ENCODE data around the gene AKT1.
"Not testable (repeated sequence)": the region's sequence is repeated elsewhere in the genome, so short reads cannot be mapped to it uniquely, and the experiment has no call there.

Gene AKT1

GRCh38 chr14:104751539-104752422, 43.8 kb downstream of the AKT1 start:
- no peaks in the 10 kb centered on the region for H3K4me1 ChIP-seq (ENCODE audit: low read length)

DNA sequence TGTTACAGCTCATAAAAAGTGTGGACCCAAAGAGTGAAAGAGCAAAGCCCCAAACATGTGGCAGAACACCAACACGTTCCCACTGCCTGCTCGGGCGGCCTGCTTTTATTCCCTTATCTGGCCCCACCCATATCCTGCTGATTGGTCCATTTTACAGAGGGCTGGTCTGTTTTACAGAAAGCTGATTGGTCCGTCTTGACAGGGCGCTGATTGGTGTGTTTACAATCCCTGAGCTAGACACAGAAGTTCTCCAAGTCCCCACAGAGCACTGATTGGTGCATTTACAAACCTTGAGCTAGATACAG, 44.8 kb downstream of the AKT1 start:
- not testable (repeated sequence) for H3K4me3 ChIP-seq (ENCODE audit: low read length); H3K4me2 ChIP-seq (ENCODE audit: low read depth, low read length); H3K9me3 ChIP-seq (replicated peaks; ENCODE audit: insufficient read depth, low read length); H4K20me1 ChIP-seq (ENCODE audit: insufficient read depth, low read length); H3F3A ChIP-seq (ENCODE audit: insufficient read depth, low read length); H3K9ac ChIP-seq (ENCODE audit: low read length); H3K4me1 ChIP-seq (ENCODE audit: low read length); H3K9me2 ChIP-seq (replicated peaks; ENCODE audit: insufficient read depth, low read length); H3K27ac ChIP-seq (ENCODE audit: low read length); H3K27me3 ChIP-seq (replicated peaks; ENCODE audit: insufficient read depth, low read length); H3K36me3 ChIP-seq (replicated peaks; ENCODE audit: insufficient read depth, low read length); H2AFZ ChIP-seq (ENCODE audit: low read length); DNase-seq
- H3K79me2 ChIP-seq (ENCODE audit: low read length): peaks cover 25% of the 10 kb centered on the region

More at GRCh38 chr14:104751539-104752422, 43.8 kb downstream of the AKT1 start:
- Histone ChIP-seq H3K9ac (ENCODE audit: low read length) (peak overlapping the region; percentile 81), H3K27ac (ENCODE audit: low read length) (peak overlapping the region; percentile 64; the same call in 1 of the 2 replicates), H3K9me2 (replicated peaks; ENCODE audit: insufficient read depth, low read length) (no peaks in the 10 kb centered on the region), H3K36me3 (replicated peaks; ENCODE audit: insufficient read depth, low read length) (no peaks in the 10 kb centered on the region), H3K9me3 (replicated peaks; ENCODE audit: insufficient read depth, low read length) (no peaks in the 10 kb centered on the region), H3K4me3 (ENCODE audit: low read length) (peak overlapping the region; percentile 67), H3F3A (ENCODE audit: insufficient read depth, low read length) (no peaks in the 10 kb centered on the region), H3K79me2 (ENCODE audit: low read length) (peaks cover 29% of the 10 kb centered on the region), H3K4me2 (ENCODE audit: low read depth, low read length) (peak overlapping the region; percentile 66; the same call in 1 of the 2 replicates), H2AFZ (ENCODE audit: low read length) (peak overlapping the region; percentile 72), H4K20me1 (ENCODE audit: insufficient read depth, low read length) (no peaks in the 10 kb centered on the region), H3K27me3 (replicated peaks; ENCODE audit: insufficient read depth, low read length) (no peaks in the 10 kb centered on the region)
- peak; percentile 8 for DNase-seq
- no peak for TF ChIP-seq EZH2phosphoT487 (IDR thresholded peaks at IDR 0.05; ENCODE audit: low read length)
- TF ChIP-seq EZH2 (optimal IDR thresholded peaks at IDR 0.05; ENCODE audit: low read depth, low read length): no peak
- peak; percentile 20 for TF ChIP-seq CTCF (IDR thresholded peaks at IDR 0.05; ENCODE audit: low read length)

- H3K9me2 ChIP-seq (replicated peaks; ENCODE audit: insufficient read depth, low read length): no peaks in the 10 kb centered on the region
- H3K9ac ChIP-seq (ENCODE audit: low read length): no peak overlapping the region
- H3K27me3 ChIP-seq (replicated peaks; ENCODE audit: insufficient read depth, low read length): no peaks in the 10 kb centered on the region
- peaks cover 23% of the 10 kb centered on the region for H3K79me2 ChIP-seq (ENCODE audit: low read length)
- no peak overlapping the region for H3K27ac ChIP-seq (ENCODE audit: low read length)
- H3K4me3 ChIP-seq (ENCODE audit: low read length): no peak overlapping the region
- no peak overlapping the region for H3K4me2 ChIP-seq (ENCODE audit: low read depth, low read length)
- no peaks in the 10 kb centered on the region for H4K20me1 ChIP-seq (ENCODE audit: insufficient read depth, low read length)
- H2AFZ ChIP-seq (ENCODE audit: low read length): no peak overlapping the region
- no peak for TF ChIP-seq CTCF (IDR thresholded peaks at IDR 0.05; ENCODE audit: low read length)
- TF ChIP-seq EZH2 (optimal IDR thresholded peaks at IDR 0.05; ENCODE audit: low read depth, low read length): no peak
- no peak for TF ChIP-seq EZH2phosphoT487 (IDR thresholded peaks at IDR 0.05; ENCODE audit: low read length)
- no peaks in the 10 kb centered on the region for H3K9me3 ChIP-seq (replicated peaks; ENCODE audit: insufficient read depth, low read length)
- DNase-seq: no peak
- no peaks in the 10 kb centered on the region for H3F3A ChIP-seq (ENCODE audit: insufficient read depth, low read length)
- H3K4me1 ChIP-seq (ENCODE audit: low read length): no peaks in the 10 kb centered on the region
- no peaks in the 10 kb centered on the region for H3K36me3 ChIP-seq (replicated peaks; ENCODE audit: insufficient read depth, low read length)
Observed at GRCh38 chr14:104750056-104750752, 45.3 kb downstream of the AKT1 start.
